Vagina (tissue), 2 donors: Measurements from ENCODE around the gene PSMG1. TPM values are rescaled to one million over a fixed set of nuclear protein-coding genes. Genes with fewer than 3 reads are reported as not detected.

ENCODE experiments used
- DNase-seq, 2 donors: peaks; one replicate each; pipeline ENCODE4 v3.0.0-alpha.2; 2017; ENCODE audit errors: extremely low spot score in 2 of 2
- H3K27ac ChIP-seq: fragments of 200-600 bp; sonication (generic); one replicate; pipeline ENCODE4 v1.5.1; 2019
- H3K27me3 ChIP-seq: fragments of 200-600 bp; sonication (generic); one replicate; pipeline ENCODE4 v1.5.1; 2019
- H3K36me3 ChIP-seq, 2 donors: fragments of 200-600 bp; sonication (generic); one replicate each; pipeline ENCODE4 v1.5.1; 2017 to 2019
- H3K4me1 ChIP-seq: fragments of 200-600 bp; sonication (generic); one replicate; pipeline ENCODE4 v1.5.1; 2019
- H3K4me3 ChIP-seq, 2 donors: fragments of 200-600 bp; sonication (generic); 1 replicate in 1 of 2; 2 replicates in 1 of 2; pipeline ENCODE4 v1.5.1; 2016 to 2019
- H3K9me3 ChIP-seq: fragments of 200-600 bp; sonication (generic); one replicate; pipeline ENCODE4 v1.5.1; 2019
- POLR2A ChIP-seq, 2 donors: fragments of 450-650 bp; IDR thresholded peaks; one replicate each; pipeline ENCODE4 v1.6.1; 2017; ENCODE audit warnings: antibody characterized with exemption in 2 of 2, mild to moderate bottlenecking in 2 of 2, moderate library complexity in 2 of 2
- POLR2AphosphoS5 ChIP-seq, 2 donors: sonication (generic); formaldehyde crosslinking; IDR thresholded peaks; one replicate each; pipeline ENCODE4 v1.9.0; 2017; ENCODE audit warnings: antibody characterized with exemption in 2 of 2, mild to moderate bottlenecking in 2 of 2, low read depth in 1 of 2; ENCODE audit not compliant: insufficient read depth in 1 of 2
- intact Hi-C: fragments of 100-400 bp; cut with DNase I; formaldehyde crosslinking; loops from one replicate; pipeline ENCODE4 v1.15.1; 2023
- total RNA-seq: library from RNA; depleted of rRNA; stranded (reverse); fragments of >200 nt; gene quantifications from one replicate; pipeline ENCODE4 v1.2.3, GENCODE V29; 2016
- TF ChIP-seq, protein P1 (sequence below), 3 experiments: fragments of 450-650 bp in 2 of 3; fragments of 200-600 bp in 1 of 3; sonication (generic) in 1 of 3; IDR thresholded peaks; one replicate each; pipeline ENCODE4 v1.5.1; 2017 to 2019; ENCODE audit warnings: antibody characterized with exemption in 3 of 3, mild to moderate bottlenecking in 2 of 3, moderate library complexity in 2 of 3

Gene PSMG1
- total RNA-seq, 1 donor from 2014 or later: 25.3 TPM

- intact Hi-C loops: no loop called here
- no peak for DNase-seq
- Histone ChIP-seq H3K27me3 (no peaks in the 10 kb centered on the region), H3K4me1 (peaks cover 19% of the 10 kb centered on the region), H3K36me3 (no peaks in the 10 kb centered on the region), H3K27ac (no peak overlapping the region), H3K9me3 (no peaks in the 10 kb centered on the region), H3K4me3 (no peak overlapping the region)
- TF ChIP-seq POLR2A (IDR thresholded peaks at IDR 0.05) (no peak), POLR2AphosphoS5 (IDR thresholded peaks at IDR 0.05; ENCODE audit: insufficient read depth in 1 of 2, low read depth in 1 of 2) (no peak)
- TF ChIP-seq, protein P1, sequence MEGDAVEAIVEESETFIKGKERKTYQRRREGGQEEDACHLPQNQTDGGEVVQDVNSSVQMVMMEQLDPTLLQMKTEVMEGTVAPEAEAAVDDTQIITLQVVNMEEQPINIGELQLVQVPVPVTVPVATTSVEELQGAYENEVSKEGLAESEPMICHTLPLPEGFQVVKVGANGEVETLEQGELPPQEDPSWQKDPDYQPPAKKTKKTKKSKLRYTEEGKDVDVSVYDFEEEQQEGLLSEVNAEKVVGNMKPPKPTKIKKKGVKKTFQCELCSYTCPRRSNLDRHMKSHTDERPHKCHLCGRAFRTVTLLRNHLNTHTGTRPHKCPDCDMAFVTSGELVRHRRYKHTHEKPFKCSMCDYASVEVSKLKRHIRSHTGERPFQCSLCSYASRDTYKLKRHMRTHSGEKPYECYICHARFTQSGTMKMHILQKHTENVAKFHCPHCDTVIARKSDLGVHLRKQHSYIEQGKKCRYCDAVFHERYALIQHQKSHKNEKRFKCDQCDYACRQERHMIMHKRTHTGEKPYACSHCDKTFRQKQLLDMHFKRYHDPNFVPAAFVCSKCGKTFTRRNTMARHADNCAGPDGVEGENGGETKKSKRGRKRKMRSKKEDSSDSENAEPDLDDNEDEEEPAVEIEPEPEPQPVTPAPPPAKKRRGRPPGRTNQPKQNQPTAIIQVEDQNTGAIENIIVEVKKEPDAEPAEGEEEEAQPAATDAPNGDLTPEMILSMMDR (IDR thresholded peaks at IDR 0.05): no peak
Measured at GRCh38 chr21:39134288-39134810, 48.9 kb downstream of the PSMG1 start.

GRCh38 chr21:39132248-39132647 lies 51.0 kb downstream of the PSMG1 start:
- Histone ChIP-seq H3K36me3 (no peaks in the 10 kb centered on the region), H3K9me3 (no peaks in the 10 kb centered on the region), H3K4me3 (no peak overlapping the region), H3K4me1 (peaks cover 9% of the 10 kb centered on the region), H3K27ac (no peak overlapping the region), H3K27me3 (no peaks in the 10 kb centered on the region)
- intact Hi-C loops: no loop called here
- TF ChIP-seq, protein P1 (IDR thresholded peaks at IDR 0.05): no peak
- TF ChIP-seq POLR2A (IDR thresholded peaks at IDR 0.05) (no peak), POLR2AphosphoS5 (IDR thresholded peaks at IDR 0.05; ENCODE audit: insufficient read depth in 1 of 2, low read depth in 1 of 2) (no peak)
- no peak for DNase-seq

GRCh38 chr21:39131791-39132190 lies 51.5 kb downstream of the PSMG1 start:
- Histone ChIP-seq H3K9me3 (no peaks in the 10 kb centered on the region), H3K4me1 (peaks cover 4% of the 10 kb centered on the region), H3K36me3 (no peaks in the 10 kb centered on the region), H3K4me3 (no peak overlapping the region), H3K27ac (no peak overlapping the region), H3K27me3 (no peaks in the 10 kb centered on the region)
- TF ChIP-seq, protein P1 (IDR thresholded peaks at IDR 0.05): no peak
- TF ChIP-seq POLR2AphosphoS5 (IDR thresholded peaks at IDR 0.05; ENCODE audit: insufficient read depth in 1 of 2, low read depth in 1 of 2) (no peak), POLR2A (IDR thresholded peaks at IDR 0.05) (no peak)
- intact Hi-C loops: no loop called here
- no peak for DNase-seq

DNA sequence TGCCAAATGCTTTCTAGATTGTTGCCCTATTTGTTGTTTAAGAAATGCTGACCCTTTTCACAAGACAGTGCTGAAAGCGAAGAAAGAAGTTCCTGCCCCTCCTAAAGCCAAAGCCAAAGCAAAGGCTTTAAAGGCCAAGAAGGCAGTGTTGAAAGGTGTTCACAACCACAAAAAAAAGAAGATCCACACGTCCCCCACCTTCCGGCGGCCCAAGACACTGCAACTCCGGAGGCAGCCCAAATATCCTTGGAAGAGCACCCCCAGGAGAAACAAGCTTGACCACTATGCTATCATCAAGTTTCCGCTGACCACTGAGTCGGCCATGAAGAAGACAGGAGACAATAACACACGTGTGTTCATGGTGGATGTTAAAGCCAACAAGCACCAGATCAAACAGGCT lies 55.7 kb downstream of the PSMG1 start:
- no peak for TF ChIP-seq POLR2AphosphoS5 (IDR thresholded peaks at IDR 0.05; ENCODE audit: insufficient read depth in 1 of 2, low read depth in 1 of 2)
- TF ChIP-seq POLR2A (IDR thresholded peaks at IDR 0.05): no peak
- TF ChIP-seq, protein P1 (IDR thresholded peaks at IDR 0.05): no peak

GRCh38 chr21:39126486-39126806 lies 56.8 kb downstream of the PSMG1 start:
- H3K27ac ChIP-seq: no peak overlapping the region
- TF ChIP-seq, protein P1 (IDR thresholded peaks at IDR 0.05): no peak
- no peak for TF ChIP-seq POLR2A (IDR thresholded peaks at IDR 0.05)
- no peak for TF ChIP-seq POLR2AphosphoS5 (IDR thresholded peaks at IDR 0.05; ENCODE audit: insufficient read depth in 1 of 2, low read depth in 1 of 2)
- intact Hi-C loops: loop anchor here (5.0 kb wide), 1 partner anchor 394 kb away; no protein-coding TSS in a partner anchor
- no peaks in the 10 kb centered on the region for H3K9me3 ChIP-seq
- peaks cover 7% of the 10 kb centered on the region for H3K4me1 ChIP-seq
- DNase-seq: no peak
- H3K27me3 ChIP-seq: no peaks in the 10 kb centered on the region
- H3K36me3 ChIP-seq: no peaks in the 10 kb centered on the region
- no peak overlapping the region for H3K4me3 ChIP-seq

More for the DNA sequence above, 55.7 kb downstream of the PSMG1 start:
- Histone ChIP-seq H3K27ac (no peak overlapping the region), H3K36me3 (no peaks in the 10 kb centered on the region), H3K9me3 (no peaks in the 10 kb centered on the region), H3K4me1 (peaks cover 7% of the 10 kb centered on the region), H3K4me3 (no peak overlapping the region), H3K27me3 (no peaks in the 10 kb centered on the region)
- intact Hi-C loops: loop anchor here (5.0 kb wide), 1 partner anchor 395 kb away; no protein-coding TSS in a partner anchor
- DNase-seq: peak in 1 of 2 donors; percentile 27
